PC-3 (cell line): Measurements from ENCODE around the gene IGFBP3. TPM values are rescaled to one million over a fixed set of nuclear protein-coding genes. Genes with fewer than 3 reads are reported as not detected.

Experiments
- ATAC-seq: fragments of 200-7000 bp; cut with Tn5 transposase; 2 replicates; pipeline ENCODE4 v1.9.1; 2020; ENCODE audit warnings: mild to moderate bottlenecking, moderate library complexity
- BruUV-seq: library from RNA; stranded (reverse); fragments of 400-500 nt; replicated peaks from 2 replicates; lab custom pipeline; 2021; lab: Mats Ljungman, UMichigan
- CTCF ChIA-PET: fragments of 300-600 bp; sonication (Branson Sonifier 250); formaldehyde crosslinking; loops from one replicate; lab custom pipeline; 2022; ENCODE audit warnings: antibody characterized with exemption; lab: Charles Lee
- POLR2A ChIA-PET: fragments of 300-600 bp; sonication (Branson Sonifier 250); formaldehyde crosslinking; loops from one replicate; lab custom pipeline; 2022; ENCODE audit warnings: antibody characterized with exemption; ENCODE audit not compliant: unreplicated experiment; lab: Charles Lee
- DNase-seq: peaks from one replicate; pipeline ENCODE4 v3.0.0-alpha.2; 2015
- H2AFZ ChIP-seq: fragments of 300-600 bp; sonication (generic); 2 replicates; pipeline ENCODE4 v1.6.0; 2016; ENCODE audit warnings: antibody characterized with exemption, low read length
- H3F3A ChIP-seq: fragments of 300-600 bp; sonication (generic); one replicate; pipeline ENCODE4 v1.6.0; 2017; ENCODE audit warnings: antibody characterized with exemption, low read length, control low read depth, mild to moderate bottlenecking; ENCODE audit not compliant: unreplicated experiment
- H3K27ac ChIP-seq: fragments of 300-600 bp; sonication (generic); 2 replicates; pipeline ENCODE4 v1.5.1; 2016; ENCODE audit warnings: mild to moderate bottlenecking, low read length
- H3K27me3 ChIP-seq: fragments of 300-600 bp; sonication (generic); 2 replicates; pipeline ENCODE4 v1.6.1; 2016; ENCODE audit warnings: low read length, mixed read lengths
- H3K36me3 ChIP-seq: fragments of 300-600 bp; sonication (generic); 2 replicates; pipeline ENCODE4 v1.6.1; 2016; ENCODE audit warnings: low read depth, mixed run types, low read length, mixed read lengths
- H3K4me1 ChIP-seq: fragments of 300-600 bp; sonication (generic); 2 replicates; pipeline ENCODE4 v1.5.1; 2016; ENCODE audit warnings: low read length; ENCODE audit not compliant: insufficient read depth
- H3K4me2 ChIP-seq: fragments of 300-600 bp; sonication (generic); 2 replicates; pipeline ENCODE4 v1.6.0; 2016; ENCODE audit warnings: low read length
- H3K4me3 ChIP-seq: fragments of 300-600 bp; sonication (generic); 2 replicates; pipeline ENCODE4 v1.5.1; 2016; ENCODE audit warnings: mild to moderate bottlenecking, low read length, mixed read lengths
- H3K79me2 ChIP-seq: fragments of 300-600 bp; sonication (generic); 2 replicates; pipeline ENCODE4 v1.6.1; 2017; ENCODE audit warnings: low read length, mixed read lengths
- H3K9ac ChIP-seq: fragments of 300-600 bp; sonication (generic); 2 replicates; pipeline ENCODE4 v1.6.0; 2016; ENCODE audit warnings: mild to moderate bottlenecking, low read length
- H3K9me2 ChIP-seq: fragments of 300-600 bp; sonication (generic); replicated peaks from 2 replicates; pipeline ENCODE4 v1.6.1; 2016; ENCODE audit warnings: mixed run types, low read length, mixed read lengths
- H3K9me3 ChIP-seq: fragments of 300-600 bp; sonication (generic); 2 replicates; pipeline ENCODE4 v1.6.1; 2016; ENCODE audit warnings: low read length, mixed read lengths
- H4K20me1 ChIP-seq: fragments of 300-600 bp; sonication (generic); 2 replicates; pipeline ENCODE4 v1.6.1; 2016; ENCODE audit warnings: low read length, mixed read lengths
- CTCF ChIP-seq: fragments of 300-600 bp; sonication (generic); conservative IDR thresholded peaks from 2 replicates; pipeline ENCODE4 v1.5.1; 2017; ENCODE audit warnings: antibody characterized with exemption, low read depth, mild to moderate bottlenecking, low read length
- EZH2 ChIP-seq: fragments of 300-600 bp; sonication (generic); IDR thresholded peaks from one replicate; pipeline ENCODE4 v1.6.1; 2017; ENCODE audit warnings: antibody characterized with exemption, mild to moderate bottlenecking, low read length; ENCODE audit not compliant: unreplicated experiment
- EZH2phosphoT487 ChIP-seq: fragments of 300-600 bp; sonication (generic); IDR thresholded peaks from 2 replicates; pipeline ENCODE4 v1.6.1; 2018; ENCODE audit warnings: mild to moderate bottlenecking, antibody characterized with exemption, low read length, borderline replicate concordance
- intact Hi-C: fragments of 100-400 bp; cut with micrococcal nuclease; formaldehyde crosslinking; loops from 2 replicates; pipeline ENCODE4 v1.9.0; 2023
- total RNA-seq: library from RNA; depleted of rRNA; stranded (reverse); fragments of >200 nt; gene quantifications from 2 replicates; pipeline ENCODE4 v1.2.3, GENCODE V29; 2014; rRNA removed

IGFBP3 gene
- total RNA-seq, 1 experiment from 2014 or later: 120 TPM

DNA sequence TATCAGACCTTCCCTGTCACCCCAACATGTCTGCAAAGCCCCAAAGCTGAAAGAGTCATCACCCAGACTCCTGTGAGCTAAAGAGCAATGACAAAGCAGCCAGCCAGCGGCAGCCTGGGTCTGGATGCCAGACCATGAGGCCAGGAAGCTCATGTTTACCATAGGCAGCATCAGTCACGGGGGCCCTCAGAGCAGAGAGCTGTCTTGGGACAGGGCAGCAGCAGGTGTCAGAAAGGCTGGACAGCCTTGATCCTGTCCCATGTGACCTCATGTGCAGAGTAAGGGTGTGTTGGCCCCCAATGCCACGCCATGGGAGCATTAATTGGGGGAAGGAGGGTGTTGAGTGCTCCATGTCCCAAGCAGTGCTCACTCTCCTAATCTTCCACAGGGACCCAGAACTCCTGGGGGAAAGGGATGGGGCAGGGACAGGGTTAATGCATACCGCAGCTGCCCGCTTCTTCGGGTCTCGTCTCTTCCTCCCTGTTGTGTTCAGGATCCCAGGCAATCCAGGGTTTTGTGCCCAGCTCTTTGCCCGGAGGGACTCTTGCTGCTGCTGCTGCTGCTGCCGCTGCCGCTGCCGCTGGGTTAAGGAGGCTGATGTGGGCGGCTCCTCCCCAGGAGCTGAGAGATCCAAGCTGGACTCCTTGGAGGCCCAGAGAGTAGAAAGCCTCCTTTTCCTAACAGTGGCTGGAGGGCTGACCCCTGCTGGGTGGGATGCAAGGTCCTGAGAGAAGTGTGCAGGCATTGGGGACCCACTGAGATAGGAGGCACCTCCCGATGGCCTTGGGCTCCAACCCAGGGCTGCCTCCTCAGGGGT, 55.3 kb downstream of the IGFBP3 start:
- no peaks in the 10 kb centered on the region for H4K20me1 ChIP-seq
- peaks cover 26% of the 10 kb centered on the region for H3K4me1 ChIP-seq
- no peaks in the 10 kb centered on the region for H3F3A ChIP-seq
- ChIA-PET POLR2A (no interaction called here), CTCF (no interaction called here)
- no TSS peak for BruUV-seq
- intact Hi-C loops: no loop called here
- DNase-seq (no peak), ATAC-seq (no peak)
- no peaks in the 10 kb centered on the region for H3K27me3 ChIP-seq
- no peak overlapping the region for H3K4me3 ChIP-seq
- no peak overlapping the region for H3K4me2 ChIP-seq
- TF ChIP-seq EZH2 (no peak), CTCF (no peak), EZH2phosphoT487 (no peak)
- H3K9me3 ChIP-seq: no peaks in the 10 kb centered on the region
- no peak overlapping the region for H3K9ac ChIP-seq
- no peaks in the 10 kb centered on the region for H3K36me3 ChIP-seq
- no peak overlapping the region for H3K27ac ChIP-seq
- no peaks in the 10 kb centered on the region for H3K9me2 ChIP-seq
- no peak overlapping the region for H2AFZ ChIP-seq
- no peaks in the 10 kb centered on the region for H3K79me2 ChIP-seq

GRCh38 chr7:45863715-45864114, 57.4 kb downstream of the IGFBP3 start:
- TF ChIP-seq CTCF (peak; percentile 47), EZH2phosphoT487 (no peak)
- BruUV-seq: no TSS peak
- Histone ChIP-seq H3K4me2 (no peak overlapping the region), H3K4me1 (peaks cover 6% of the 10 kb centered on the region), H3K27ac (no peak overlapping the region), H3K27me3 (no peaks in the 10 kb centered on the region), H2AFZ (no peak overlapping the region), H3K9me3 (no peaks in the 10 kb centered on the region), H3K9ac (no peak overlapping the region), H4K20me1 (no peaks in the 10 kb centered on the region), H3K36me3 (no peaks in the 10 kb centered on the region), H3K9me2 (no peaks in the 10 kb centered on the region), H3K4me3 (no peak overlapping the region), H3F3A (no peaks in the 10 kb centered on the region), H3K79me2 (no peaks in the 10 kb centered on the region)
- no peak for DNase-seq
- ChIA-PET CTCF (interaction anchor here (0.5 to 1.0 kb wide), 2 partner anchors 25 to 1708 kb away, joined by 3 to 5 read pairs; partner anchors contain the start of gene IGFBP1), POLR2A (no interaction called here)
- intact Hi-C loops: no loop called here
- peak; percentile 58; the same call in 1 of the 2 replicates for ATAC-seq

Other genes starting within 250 kb of the IGFBP3 start
- 0.11 TPM in 1 of 2 replicates, not detected in the other for gene CCDC201, start 48.2 kb downstream of the IGFBP3 start, total RNA-seq
- gene IGFBP1, start 32.8 kb downstream of the IGFBP3 start, total RNA-seq: 1.3 and 1.5 TPM in 2 replicates